H9 (cell line): ENCODE results near the gene DUSP7. TPM values are rescaled to one million over a fixed set of nuclear protein-coding genes. Genes with fewer than 3 reads are reported as not detected.

Experiments used
- DNase-seq: peaks from one replicate; pipeline ENCODE4 v3.0.0-alpha.2; 2017
- H2AFZ ChIP-seq: one replicate; pipeline ENCODE4 v1.6.1; 2013; ENCODE audit warnings: mild to moderate bottlenecking, low read length, control low read depth, moderate library complexity
- H2AK5ac ChIP-seq: 2 replicates; pipeline ENCODE4 v1.6.1; 2013; ENCODE audit warnings: low read length, control low read depth, mixed read lengths; ENCODE audit not compliant: insufficient read length
- H2BK120ac ChIP-seq: one replicate; pipeline ENCODE4 v1.6.1; 2013; ENCODE audit warnings: low read depth, mild to moderate bottlenecking, low read length, control low read depth, inconsistent platforms; ENCODE audit not compliant: poor library complexity, severe bottlenecking
- H2BK12ac ChIP-seq: 2 replicates; pipeline ENCODE4 v1.6.1; 2013; ENCODE audit warnings: low read length, control low read depth, mixed read lengths, low read depth; ENCODE audit not compliant: insufficient read length
- H2BK15ac ChIP-seq: 2 replicates; pipeline ENCODE4 v1.6.1; 2013; ENCODE audit warnings: low read depth, low read length, control low read depth
- H2BK20ac ChIP-seq: one replicate; pipeline ENCODE4 v1.6.1; 2013; ENCODE audit warnings: low read depth, mild to moderate bottlenecking, low read length, control low read depth, inconsistent platforms; ENCODE audit not compliant: poor library complexity, severe bottlenecking
- H2BK5ac ChIP-seq: 2 replicates; pipeline ENCODE4 v1.6.1; 2013; ENCODE audit warnings: low read length, control low read depth, mixed read lengths; ENCODE audit not compliant: insufficient read length
- H3K14ac ChIP-seq: 2 replicates; pipeline ENCODE4 v1.6.1; 2013; ENCODE audit warnings: low read length, control low read depth; ENCODE audit not compliant: insufficient read depth
- H3K18ac ChIP-seq: 2 replicates; pipeline ENCODE4 v1.6.1; 2013; ENCODE audit warnings: low read depth, mild to moderate bottlenecking, mixed read lengths, low read length, control low read depth; ENCODE audit not compliant: insufficient read length
- H3K23ac ChIP-seq: 2 replicates; pipeline ENCODE4 v1.6.1; 2013; ENCODE audit warnings: low read length, control low read depth, mixed read lengths, low read depth; ENCODE audit not compliant: insufficient read length
- H3K23me2 ChIP-seq: 2 replicates; pipeline ENCODE4 v1.6.1; 2013; ENCODE audit warnings: low read depth, mild to moderate bottlenecking, mixed read lengths, low read length, control low read depth; ENCODE audit not compliant: insufficient read length, poor library complexity, severe bottlenecking
- H3K27ac ChIP-seq: 2 replicates; pipeline ENCODE4 v1.5.1; 2013; ENCODE audit warnings: low read length, control low read depth, mixed read lengths, low read depth; ENCODE audit not compliant: insufficient read length
- H3K27me3 ChIP-seq: 2 replicates; pipeline ENCODE4 v1.6.1; 2013; ENCODE audit warnings: low read length, control low read depth, inconsistent platforms; ENCODE audit not compliant: insufficient read depth
- H3K4ac ChIP-seq: 2 replicates; pipeline ENCODE4 v1.6.1; 2013; ENCODE audit warnings: low read depth, mild to moderate bottlenecking, control low read depth, inconsistent platforms, low read length, moderate library complexity
- H3K4me1 ChIP-seq: 2 replicates; pipeline ENCODE4 v1.6.1; 2013; ENCODE audit warnings: low read length, control low read depth, inconsistent platforms; ENCODE audit not compliant: insufficient read depth
- H3K4me2 ChIP-seq: 2 replicates; pipeline ENCODE4 v1.6.1; 2013; ENCODE audit warnings: low read length, control low read depth, mixed read lengths; ENCODE audit not compliant: insufficient read length, insufficient read depth
- H3K56ac ChIP-seq: 2 replicates; pipeline ENCODE4 v1.6.1; 2013; ENCODE audit warnings: low read depth, mild to moderate bottlenecking, mixed read lengths, low read length, control low read depth; ENCODE audit not compliant: insufficient read length
- H3K79me1 ChIP-seq: 2 replicates; pipeline ENCODE4 v1.6.1; 2013; ENCODE audit warnings: low read depth, mild to moderate bottlenecking, moderate library complexity, low read length, control low read depth, inconsistent platforms; ENCODE audit not compliant: insufficient read depth, poor library complexity, severe bottlenecking
- H3K79me2 ChIP-seq: 2 replicates; pipeline ENCODE4 v1.6.1; 2013; ENCODE audit warnings: low read length, control low read depth, inconsistent platforms; ENCODE audit not compliant: insufficient read depth
- H3K9ac ChIP-seq: 2 replicates; pipeline ENCODE4 v1.6.1; 2013; ENCODE audit warnings: low read length, control low read depth, mixed read lengths; ENCODE audit not compliant: insufficient read length; ENCODE audit errors: extremely low read depth
- H3K9me3 ChIP-seq: one replicate; pipeline ENCODE4 v1.6.1; 2013; ENCODE audit warnings: low read depth, low read length, inconsistent platforms; ENCODE audit not compliant: control insufficient read depth
- H3T11ph ChIP-seq: one replicate; pipeline ENCODE4 v1.6.1; 2013; ENCODE audit warnings: mild to moderate bottlenecking, low read length, control low read depth, inconsistent platforms
- H4K20me1 ChIP-seq: one replicate; pipeline ENCODE4 v1.6.1; 2013; ENCODE audit not compliant: control insufficient read depth, insufficient read length, insufficient read depth
- H4K5ac ChIP-seq: 2 replicates; pipeline ENCODE4 v1.6.1; 2013; ENCODE audit warnings: low read depth, mild to moderate bottlenecking, mixed read lengths, low read length, control low read depth; ENCODE audit not compliant: insufficient read length
- H4K8ac ChIP-seq: replicated peaks from 2 replicates; pipeline ENCODE4 v1.6.1; 2013; ENCODE audit warnings: low read length, control low read depth, mixed read lengths, low read depth; ENCODE audit not compliant: insufficient read length
- H4K91ac ChIP-seq: 2 replicates; pipeline ENCODE4 v1.6.1; 2013; ENCODE audit warnings: low read depth, mild to moderate bottlenecking, moderate library complexity, mixed read lengths, low read length, control low read depth; ENCODE audit not compliant: insufficient read length
- H3K27ac Mint-ChIP-seq, 3 experiments: 2 replicates in 2 of 3; 3 replicates in 1 of 3; pipeline ENCODE4 v1.8.0; 2020 to 2021; ENCODE audit warnings: mixed read lengths in 3 of 3, mild to moderate bottlenecking in 1 of 3, moderate library complexity in 1 of 3
- H3K27me3 Mint-ChIP-seq: 2 replicates; pipeline ENCODE4 v1.8.0; 2021; ENCODE audit warnings: low read depth, mild to moderate bottlenecking, moderate library complexity, mixed read lengths
- H3K36me3 Mint-ChIP-seq, 3 experiments: 2 replicates in 2 of 3; 3 replicates in 1 of 3; pipeline ENCODE4 v1.8.0; 2020 to 2021; ENCODE audit warnings: low read depth in 3 of 3, mixed read lengths in 3 of 3; ENCODE audit not compliant: insufficient read depth in 1 of 3
- H3K4me1 Mint-ChIP-seq, 2 experiments: 2 replicates each; pipeline ENCODE4 v1.8.0; 2020; ENCODE audit warnings: mixed read lengths in 2 of 2
- H3K4me3 Mint-ChIP-seq, 2 experiments: 2 replicates in 1 of 2; 3 replicates in 1 of 2; pipeline ENCODE4 v1.8.0; 2020 to 2021; ENCODE audit warnings: mild to moderate bottlenecking in 2 of 2, mixed read lengths in 2 of 2, moderate library complexity in 1 of 2
- H3K9me3 Mint-ChIP-seq, 2 experiments: 2 replicates in 1 of 2; 3 replicates in 1 of 2; pipeline ENCODE4 v1.8.0; 2020; ENCODE audit warnings: mild to moderate bottlenecking in 2 of 2, mixed read lengths in 2 of 2, moderate library complexity in 1 of 2
- CTCF ChIP-seq: fragments of 200-600 bp; sonication (generic); conservative IDR thresholded peaks from 3 replicates; pipeline ENCODE4 v1.8.0; 2021; ENCODE audit warnings: antibody characterized with exemption, mild to moderate bottlenecking
- WGBS: extraction: QIAGEN DNeasy Blood & Tissue Kit; methylation state at CpG from one replicate; pipeline ENCODE4 v1.1.7; 2013; ENCODE audit warnings: missing lambda C conversion rate, low lambda C conversion rate, mixed read lengths; ENCODE audit not compliant: insufficient read length; ENCODE audit errors: extremely low coverage; 5-methylcytosine and 5-hydroxymethylcytosine counted together
- total RNA-seq: library from RNA; stranded (reverse); gene quantifications from 2 replicates; pipeline ENCODE4 v1.2.1, GENCODE V29; 2021

Gene DUSP7
- total RNA-seq, 1 experiment from 2014 or later = 24.0 TPM

- Histone ChIP-seq H3K56ac (no peak overlapping the region), H2AFZ (no peak overlapping the region), H4K91ac (no peak overlapping the region), H3K4me2 (no peak overlapping the region), H4K8ac (no peak overlapping the region), H3K79me2 (no peaks in the 10 kb centered on the region), H2BK5ac (no peak overlapping the region), H3K27me3 (no peaks in the 10 kb centered on the region), H2BK120ac (no peak overlapping the region), H4K5ac (no peak overlapping the region), H3K27ac (no peak overlapping the region), H3K9ac (no peak overlapping the region), H3T11ph (no peak overlapping the region), H3K4me1 (peaks cover 14% of the 10 kb centered on the region; the same call in 1 of the 2 replicates), H2BK20ac (no peak overlapping the region), H3K23ac (no peak overlapping the region), H3K9me3 (no peaks in the 10 kb centered on the region), H2BK12ac (no peak overlapping the region), H2AK5ac (no peak overlapping the region), H3K23me2 (no peaks in the 10 kb centered on the region), H4K20me1 (peaks cover 2% of the 10 kb centered on the region), H3K14ac (no peak overlapping the region), H3K18ac (no peak overlapping the region), H3K4ac (no peak overlapping the region), H3K79me1 (no peaks in the 10 kb centered on the region), H2BK15ac (no peak overlapping the region)
- Mint-ChIP-seq H3K27me3 (peaks cover 4% of the 10 kb centered on the region), H3K4me1 (peaks cover 52 to 56% of the 10 kb centered on the region in 2 experiments), H3K27ac (peak overlapping the region in 1 of 3 experiments; percentile 75; a peak in 2 of 7 replicates), H3K9me3 (no peaks in the 10 kb centered on the region; a peak in 1 of 5 replicates), H3K4me3 (peak overlapping the region in 1 of 2 experiments; percentile 30; a peak in 2 of 5 replicates), H3K36me3 (no peaks in the 10 kb centered on the region; a peak in 1 of 7 replicates)
- WGBS = no CpG with 5 or more reads among the region's 18 CpGs
- peak; percentile 95 for DNase-seq
- peak; percentile 99 for TF ChIP-seq CTCF
Measured at GRCh38 chr3:52001443-52001974, 54.9 kb downstream of the DUSP7 start.
